H1 (cell line): ENCODE results near the gene GAS7. TPM values are rescaled to one million over a fixed set of nuclear protein-coding genes. Genes with fewer than 3 reads are reported as not detected.
A peak's percentile ranks its signal among the peaks of the same experiment; 100 is the strongest.

Experiments used
- CTCF ChIA-PET: fragments of 300-600 bp; sonication (Branson Sonifier 250); formaldehyde crosslinking; loops from one replicate; lab custom pipeline; 2021; ENCODE audit not compliant: partially characterized antibody; lab: Charles Lee
- POLR2A ChIA-PET: fragments of 300-600 bp; sonication (Branson Sonifier 250); formaldehyde crosslinking; loops from one replicate; lab custom pipeline; 2021; ENCODE audit warnings: inconsistent platforms; ENCODE audit not compliant: partially characterized antibody; lab: Charles Lee
- DNase-seq, 2 experiments: peaks; one replicate each; pipeline versions ENCODE4 v3.0.0 to v3.0.0-alpha.2; 2010 to 2022; ENCODE audit warnings: low spot score in 2 of 2, low read depth in 1 of 2, mixed read lengths in 1 of 2
- FAIRE-seq: peaks from 2 replicates; lab custom pipeline; 2011; peaks lifted over from hg19 to GRCh38; lab: Jason Lieb, UNC
- H2AFZ ChIP-seq: 2 replicates; pipeline ENCODE4 v1.8.1; 2012; ENCODE audit warnings: low read length, inconsistent platforms
- H2AK5ac ChIP-seq: 2 replicates; pipeline ENCODE4 v1.6.1; 2013; ENCODE audit warnings: low read depth, low read length
- H2BK120ac ChIP-seq: replicated peaks from 2 replicates; pipeline ENCODE3; 2013; ENCODE audit warnings: low read depth, low read length, inconsistent platforms
- H2BK12ac ChIP-seq: 2 replicates; pipeline ENCODE4 v1.6.1; 2013; ENCODE audit warnings: low read depth, low read length
- H2BK15ac ChIP-seq: 2 replicates; pipeline ENCODE4 v1.6.1; 2013; ENCODE audit warnings: low read length
- H2BK20ac ChIP-seq: 2 replicates; pipeline ENCODE4 v1.6.1; 2013; ENCODE audit warnings: low read length
- H2BK5ac ChIP-seq: 2 replicates; pipeline ENCODE4 v1.6.1; 2013; ENCODE audit warnings: low read depth, low read length
- H3K14ac ChIP-seq: 2 replicates; pipeline ENCODE4 v1.6.1; 2013; ENCODE audit warnings: inconsistent platforms; ENCODE audit not compliant: insufficient read length
- H3K18ac ChIP-seq: 2 replicates; pipeline ENCODE4 v1.6.1; 2013; ENCODE audit warnings: low read length; ENCODE audit errors: extremely low read depth
- H3K23ac ChIP-seq: 2 replicates; pipeline ENCODE4 v1.6.1; 2013; ENCODE audit warnings: inconsistent platforms; ENCODE audit not compliant: insufficient read length
- H3K23me2 ChIP-seq: 2 replicates; pipeline ENCODE4 v1.6.1; 2013; ENCODE audit warnings: low read depth, low read length
- H3K27ac ChIP-seq: 2 replicates; pipeline ENCODE4 v1.6.1; 2011; ENCODE audit warnings: low read depth, low read length, inconsistent platforms
- H3K27me3 ChIP-seq, 4 experiments: replicated peaks in 1 of 4; 1 replicate in 1 of 4; 2 replicates in 3 of 4; pipeline versions ENCODE4 v1.6.1 to v1.8.1; 2011 to 2013; ENCODE audit warnings: low read length in 3 of 4, mild to moderate bottlenecking in 3 of 4, inconsistent platforms in 2 of 4, mixed read lengths in 2 of 4, moderate library complexity in 1 of 4; ENCODE audit not compliant: control insufficient read depth in 3 of 4, insufficient read depth in 3 of 4; ENCODE audit errors: extremely low read depth in 1 of 4
- H3K36me3 ChIP-seq, 4 experiments: 2 replicates each; pipeline versions ENCODE4 v1.6.1 to v1.8.1; 2011 to 2013; ENCODE audit warnings: mild to moderate bottlenecking in 4 of 4, low read length in 3 of 4, moderate library complexity in 2 of 4, control low read depth in 1 of 4, inconsistent platforms in 1 of 4; ENCODE audit not compliant: insufficient read depth in 4 of 4, control insufficient read depth in 2 of 4
- H3K4ac ChIP-seq: replicated peaks from 2 replicates; pipeline ENCODE3; 2013; ENCODE audit warnings: low read length, low read depth, mixed read lengths, inconsistent platforms; ENCODE audit not compliant: insufficient read length
- H3K4me1 ChIP-seq, 4 experiments: replicated peaks in 1 of 4; 1 replicate in 1 of 4; 2 replicates in 3 of 4; pipeline versions ENCODE4 v1.6.1 to v1.8.1; 2011 to 2013; ENCODE audit warnings: low read length in 3 of 4, inconsistent platforms in 2 of 4, mixed read lengths in 1 of 4; ENCODE audit not compliant: insufficient read depth in 4 of 4, control insufficient read depth in 3 of 4
- H3K4me2 ChIP-seq, 2 experiments: 2 replicates each; pipeline versions ENCODE4 v1.6.1 to v1.8.1; 2011 to 2013; ENCODE audit warnings: low read depth in 2 of 2, low read length in 2 of 2, control low read depth in 1 of 2, inconsistent platforms in 1 of 2, mild to moderate bottlenecking in 1 of 2; ENCODE audit not compliant: insufficient read depth in 1 of 2
- H3K4me3 ChIP-seq, 4 experiments: fragments of 200-600, 300-600 bp in 1 of 4; sonication (generic), shearing (Covaris generic), sonication (Bioruptor Twin) in 1 of 4; 2 replicates each; pipeline versions ENCODE4 v1.5.1 to v1.8.1; 2011 to 2016; ENCODE audit warnings: low read length in 4 of 4, low read depth in 3 of 4, control low read depth in 2 of 4, inconsistent platforms in 2 of 4, mild to moderate bottlenecking in 2 of 4, mixed read lengths in 1 of 4, moderate library complexity in 1 of 4; ENCODE audit not compliant: insufficient read depth in 2 of 4; ENCODE audit errors: extremely low read depth in 1 of 4
- H3K56ac ChIP-seq: replicated peaks from 2 replicates; pipeline ENCODE3; 2013; ENCODE audit warnings: low read depth, mild to moderate bottlenecking, mixed read lengths, low read length, inconsistent platforms; ENCODE audit not compliant: insufficient read length
- H3K79me1 ChIP-seq: 2 replicates; pipeline ENCODE4 v1.6.1; 2013; ENCODE audit warnings: low read depth, low read length, control low read depth
- H3K79me2 ChIP-seq, 2 experiments: 2 replicates each; pipeline versions ENCODE4 v1.6.1 to v1.8.1; 2012 to 2013; ENCODE audit warnings: low read length in 2 of 2, mild to moderate bottlenecking in 2 of 2, inconsistent platforms in 1 of 2; ENCODE audit not compliant: insufficient read depth in 2 of 2, control insufficient read depth in 1 of 2
- H3K9ac ChIP-seq, 4 experiments: replicated peaks in 1 of 4; 1 replicate in 1 of 4; 2 replicates in 3 of 4; pipeline versions ENCODE4 v1.6.1 to v1.8.1; 2011 to 2013; ENCODE audit warnings: low read depth in 3 of 4, low read length in 3 of 4, control low read depth in 2 of 4, mild to moderate bottlenecking in 2 of 4, moderate library complexity in 2 of 4, inconsistent platforms in 1 of 4; ENCODE audit errors: extremely low read depth in 1 of 4
- H3K9me3 ChIP-seq, 2 experiments: 2 replicates each; pipeline versions ENCODE4 v1.6.1 to v1.8.1; 2012 to 2013; ENCODE audit warnings: mild to moderate bottlenecking in 2 of 2, moderate library complexity in 2 of 2, control low read depth in 1 of 2, inconsistent platforms in 1 of 2, low read depth in 1 of 2, low read length in 1 of 2, mixed read lengths in 1 of 2; ENCODE audit not compliant: insufficient read depth in 2 of 2
- H4K20me1 ChIP-seq, 2 experiments: replicated peaks in 1 of 2; 2 replicates each; pipeline versions ENCODE3 to v1.8.1; 2011 to 2013; ENCODE audit warnings: inconsistent platforms in 2 of 2, low read length in 2 of 2, mild to moderate bottlenecking in 1 of 2; ENCODE audit not compliant: insufficient read depth in 2 of 2, control insufficient read depth in 1 of 2
- H4K5ac ChIP-seq: 2 replicates; pipeline ENCODE4 v1.6.1; 2013; ENCODE audit warnings: low read length, low read depth, mixed read lengths, inconsistent platforms; ENCODE audit not compliant: insufficient read length
- H4K8ac ChIP-seq: 2 replicates; pipeline ENCODE4 v1.8.0; 2013; ENCODE audit warnings: mild to moderate bottlenecking, moderate library complexity, low read length, inconsistent platforms; ENCODE audit not compliant: insufficient read depth; ENCODE audit errors: extremely low read depth
- H4K91ac ChIP-seq: replicated peaks from 2 replicates; pipeline ENCODE3; 2013; ENCODE audit warnings: low read length, mixed read lengths, inconsistent platforms; ENCODE audit not compliant: insufficient read length
- CHD1 ChIP-seq: IDR thresholded peaks from 2 replicates; pipeline ENCODE4 v1.6.1; 2012; ENCODE audit warnings: low read depth, low read length, improper control_type of control experiment
- GTF2F1 ChIP-seq: IDR thresholded peaks from 2 replicates; pipeline ENCODE4 v1.6.1; 2012; ENCODE audit warnings: low read depth, low read length, improper control_type of control experiment, borderline replicate concordance
- KDM1A ChIP-seq: fragments of 200-600, 300-600 bp; sonication (generic); IDR thresholded peaks from 2 replicates; pipeline ENCODE4 v1.7.1; 2016; ENCODE audit warnings: mild to moderate bottlenecking, low read length, borderline replicate concordance
- NANOG ChIP-seq: IDR thresholded peaks from 2 replicates; pipeline ENCODE4 v1.6.1; 2011; ENCODE audit warnings: low read length, low read depth, mild to moderate bottlenecking, inconsistent platforms; ENCODE audit not compliant: insufficient read depth, poor library complexity, severe bottlenecking
- POU5F1 ChIP-seq: IDR thresholded peaks from 2 replicates; pipeline ENCODE4 v1.6.1; 2011; ENCODE audit warnings: low read depth, mild to moderate bottlenecking, low read length, moderate library complexity
- RAD21 ChIP-seq, 2 experiments: IDR thresholded peaks in 1 of 2; conservative IDR thresholded peaks in 1 of 2; 2 replicates each; pipeline ENCODE4 v1.6.1; 2011; ENCODE audit warnings: low read depth in 2 of 2, low read length in 2 of 2, improper control_type of control experiment in 1 of 2, inconsistent platforms in 1 of 2, mild to moderate bottlenecking in 1 of 2, moderate library complexity in 1 of 2
- RBBP5 ChIP-seq: IDR thresholded peaks from 2 replicates; pipeline ENCODE4 v1.7.1; 2012; ENCODE audit warnings: low read depth, mild to moderate bottlenecking, inconsistent platforms, low read length, moderate library complexity, borderline replicate concordance
- RXRA ChIP-seq: IDR thresholded peaks from 2 replicates; pipeline ENCODE4 v1.6.1; 2011; ENCODE audit warnings: low read depth, mild to moderate bottlenecking, low read length, moderate library complexity; ENCODE audit not compliant: insufficient read depth
- SIX5 ChIP-seq: IDR thresholded peaks from 2 replicates; pipeline ENCODE4 v1.6.1; 2011; ENCODE audit warnings: mild to moderate bottlenecking, low read depth, low read length
- TAF1 ChIP-seq: IDR thresholded peaks from 2 replicates; pipeline ENCODE4 v1.6.1; 2011; ENCODE audit warnings: mild to moderate bottlenecking, low read depth, low read length
- TAF7 ChIP-seq: optimal IDR thresholded peaks from 2 replicates; pipeline ENCODE3; 2011; ENCODE audit warnings: low read depth, mild to moderate bottlenecking, inconsistent platforms, low read length, moderate library complexity, borderline replicate concordance
- ZNF274 ChIP-seq: IDR thresholded peaks from 2 replicates; pipeline ENCODE4 v1.7.0; 2012; ENCODE audit warnings: low read length, borderline replicate concordance; ENCODE audit errors: extremely low read depth
- WGBS, 2 experiments: shearing (Covaris generic) in 1 of 2; methylation state at CpG; one replicate each; pipeline versions ENCODE4 v1.1.6 to v1.1.7; 2013 to 2015; ENCODE audit warnings: low lambda C conversion rate in 2 of 2, mixed read lengths in 2 of 2, inconsistent platforms in 1 of 2, low coverage in 1 of 2, missing lambda C conversion rate in 1 of 2; ENCODE audit not compliant: insufficient replicate concordance in 2 of 2, insufficient coverage in 1 of 2, insufficient read length in 1 of 2; ENCODE audit errors: extremely low coverage in 1 of 2, missing lambda C conversion rate in 1 of 2; 5-methylcytosine and 5-hydroxymethylcytosine counted together
- polyA plus RNA-seq, 7 experiments: library from polyadenylated mRNA; depleted of rRNA in 3 of 7; stranded (reverse) in 5 of 7; unstranded in 2 of 7; fragments of >200 nt in 5 of 7; fragments of 200-250 nt in 2 of 7; gene quantifications; 1 replicate in 5 of 7; 2 replicates in 1 of 7; 4 replicates in 1 of 7; pipeline versions ENCODE4 v1.2.1 to v1.2.3, GENCODE V29; 2011 to 2013; ENCODE audit warnings: missing spikeins in 2 of 7, mixed read lengths in 2 of 7
- total RNA-seq: library from RNA; stranded (reverse); fragmentation: NEBNext Ultra II Directional; extraction: Animal tissue kit (Norgen Biotek cat#: 25700); gene quantifications from 2 replicates; pipeline ENCODE4 v1.2.1, GENCODE V29; 2021

The GAS7 gene
- total and polyA plus RNA-seq, 2 of the 8 experiments (the other 6 are each of a cell fraction or from before 2014, with no cell fraction given) = 5.0 to 14.5 TPM

- peaks cover 4 to 38% (median 23%) of the 10 kb centered on the region in 4 experiments for H3K4me1 ChIP-seq
- H3K23me2 ChIP-seq = peaks cover 3% of the 10 kb centered on the region; the same call in 1 of the 2 replicates
- no peak for DNase-seq
- no peak overlapping the region for H3K23ac ChIP-seq
- H3K79me1 ChIP-seq = no peaks in the 10 kb centered on the region
- H3K9me3 ChIP-seq = no peaks in the 10 kb centered on the region
- no peak overlapping the region for H3K4ac ChIP-seq
- no peak for FAIRE-seq
- H3K9ac ChIP-seq = no peak overlapping the region
- H2AK5ac ChIP-seq = 0 out of 2 replicates have a peak overlapping the region, but pooled peaks have one; percentile 86
- no peak overlapping the region for H3K4me3 ChIP-seq
- no peak overlapping the region for H2AFZ ChIP-seq
- no peak overlapping the region for H3K27ac ChIP-seq
- no peak overlapping the region for H4K5ac ChIP-seq
- CTCF ChIA-PET = interaction anchor here (0.6 to 1.7 kb wide), 2 partner anchors 104 to 524 kb away, joined by 3 to 4 read pairs; no protein-coding TSS in a partner anchor
- H2BK15ac ChIP-seq = peak overlapping the region; percentile 53; the same call in 1 of the 2 replicates
- no peaks in the 10 kb centered on the region for H3K79me2 ChIP-seq
- no peaks in the 10 kb centered on the region for H3K36me3 ChIP-seq
- WGBS, 2 experiments = 81% methylated on average over 15 of the region's 17 CpGs; no CpG with 5 or more reads in 1 of the 2 experiments
- H4K91ac ChIP-seq = no peak overlapping the region
- POLR2A ChIA-PET = no interaction called here
- no peak overlapping the region for H3K14ac ChIP-seq
- no peak overlapping the region for H3K56ac ChIP-seq
- H3K27me3 ChIP-seq = no peaks in the 10 kb centered on the region
- H2BK20ac ChIP-seq = 0 out of 2 replicates have a peak overlapping the region, but pooled peaks have one; percentile 48
- H3K18ac ChIP-seq = no peak overlapping the region
- H2BK12ac ChIP-seq = peak overlapping the region; percentile 75; the same call in 1 of the 2 replicates
- H4K8ac ChIP-seq = no peak overlapping the region
- peak overlapping the region; percentile 40 for H2BK5ac ChIP-seq
- H3K4me2 ChIP-seq = no peak overlapping the region
- no peak overlapping the region for H2BK120ac ChIP-seq
- peaks cover 0 to 3% of the 10 kb centered on the region in 2 experiments for H4K20me1 ChIP-seq
- no peak for TF ChIP-seq KDM1A
- no peak for TF ChIP-seq RXRA
- no peak for TF ChIP-seq RBBP5
- TF ChIP-seq RAD21 (IDR thresholded peaks at IDR 0.05 in 1 of 2, conservative IDR thresholded peaks at IDR 0.05 in 1 of 2; ENCODE audit: low read depth in 2 of 2, low read length in 2 of 2) = no peak
- no peak for TF ChIP-seq POU5F1
- no peak for TF ChIP-seq CHD1
- no peak for TF ChIP-seq NANOG
- no peak for TF ChIP-seq TAF7
- no peak for TF ChIP-seq ZNF274
- no peak for TF ChIP-seq SIX5
- no peak for TF ChIP-seq GTF2F1
- no peak for TF ChIP-seq TAF1
These were observed 76.3 kb downstream of the GAS7 start for GRCh38 chr17:10121971-10122707.
